GM12878 (cell line): Measurements from ENCODE around the gene ACVR1. TPM values are rescaled to one million over a fixed set of nuclear protein-coding genes. Genes with fewer than 3 reads are reported as not detected.

Source experiments
- ATAC-seq: fragments of 200-7000 bp; cut with Tn5 transposase; 3 replicates; pipeline ENCODE4 v1.9.1; 2020; ENCODE audit warnings: mild to moderate bottlenecking, moderate library complexity
- BruUV-seq: library from RNA; stranded (reverse); fragments of 400-500 nt; replicated peaks from 2 replicates; lab custom pipeline; 2021; lab: Mats Ljungman, UMichigan
- CTCF ChIA-PET: fragments of 300-600 bp; sonication (Branson Sonifier 250); formaldehyde crosslinking; extraction: SDS; loops from one replicate; lab custom pipeline; 2021; ENCODE audit warnings: inconsistent platforms; lab: Yijun Ruan, JAX
- POLR2A ChIA-PET: fragments of 350-600 bp; formaldehyde crosslinking; extraction: SDS; loops from one replicate; lab custom pipeline; 2021; ENCODE audit warnings: inconsistent platforms; lab: Charles Lee
- RAD21 ChIA-PET: fragments of 300-600 bp; sonication (Branson Sonifier 250); formaldehyde crosslinking; loops from one replicate; lab custom pipeline; 2023; ENCODE audit warnings: antibody characterized with exemption; ENCODE audit not compliant: unreplicated experiment; lab: Charles Lee
- SMC1A ChIA-PET: fragments of 300-600 bp; sonication (Branson Sonifier 250); formaldehyde crosslinking; loops from one replicate; lab custom pipeline; 2023; ENCODE audit not compliant: unreplicated experiment, uncharacterized antibody; lab: Charles Lee
- DNase-seq: peaks from one replicate; pipeline ENCODE4 v3.0.0-alpha.2; 2011; ENCODE audit warnings: low read depth, low spot score
- FAIRE-seq: peaks from 3 replicates; lab custom pipeline; 2011; peaks lifted over from hg19 to GRCh38; lab: Jason Lieb, UNC
- H2AFZ ChIP-seq: 2 replicates; pipeline ENCODE4 v1.6.0; 2011; ENCODE audit warnings: low read depth, low read length, control low read depth; ENCODE audit not compliant: control insufficient read depth
- H3K27ac ChIP-seq: 2 replicates; pipeline ENCODE4 v1.5.1; 2011; ENCODE audit warnings: control low read depth; ENCODE audit not compliant: control insufficient read depth, insufficient read depth
- H3K27me3 ChIP-seq, 2 experiments: replicated peaks in 1 of 2; 2 replicates each; pipeline versions ENCODE4 v1.6.0 to v1.6.1; 2011; ENCODE audit warnings: low read length in 1 of 2; ENCODE audit not compliant: control insufficient read depth in 2 of 2, insufficient read depth in 2 of 2
- H3K36me3 ChIP-seq, 2 experiments: 2 replicates each; pipeline ENCODE4 v1.5.1; 2011; ENCODE audit warnings: low read length in 1 of 2; ENCODE audit not compliant: control insufficient read depth in 2 of 2, insufficient read depth in 2 of 2
- H3K4me1 ChIP-seq: 2 replicates; pipeline ENCODE4 v1.6.1; 2011; ENCODE audit warnings: mild to moderate bottlenecking, low read length, moderate library complexity, mixed read lengths; ENCODE audit not compliant: control insufficient read depth, insufficient read depth
- H3K4me2 ChIP-seq: 2 replicates; pipeline ENCODE4 v1.6.0; 2011; ENCODE audit warnings: control low read depth; ENCODE audit not compliant: control insufficient read depth, insufficient read depth
- H3K4me3 ChIP-seq: fragments of 200-600 bp; sonication (generic); 2 replicates; pipeline ENCODE4 v1.5.1; 2016
- H3K79me2 ChIP-seq: 2 replicates; pipeline ENCODE4 v1.6.0; 2011; ENCODE audit warnings: low read length; ENCODE audit not compliant: control insufficient read depth, insufficient read depth
- H3K9ac ChIP-seq: 2 replicates; pipeline ENCODE4 v1.8.0; 2011; ENCODE audit warnings: low read length, control low read depth, mixed read lengths; ENCODE audit not compliant: control insufficient read depth, insufficient read depth
- H3K9me3 ChIP-seq: replicated peaks from 3 replicates; pipeline ENCODE4 v1.5.1; 2011; ENCODE audit warnings: mild to moderate bottlenecking, low read length; ENCODE audit not compliant: control insufficient read depth, insufficient read depth
- H4K20me1 ChIP-seq: 2 replicates; pipeline ENCODE4 v1.6.0; 2011; ENCODE audit not compliant: control insufficient read depth, insufficient read depth
- CUX1 ChIP-seq: IDR thresholded peaks from 2 replicates; pipeline ENCODE4 v1.6.1; 2012; ENCODE audit warnings: improper control_type of control experiment, low read depth, low read length; ENCODE audit not compliant: insufficient replicate concordance
- REST ChIP-seq: IDR thresholded peaks from 2 replicates; pipeline ENCODE4 v1.6.1; 2012; ENCODE audit warnings: mild to moderate bottlenecking, low read depth, low read length
- ZNF687 ChIP-seq: fragments of 450-650 bp; IDR thresholded peaks from 2 replicates; pipeline ENCODE4 v1.6.1; 2017; ENCODE audit warnings: mild to moderate bottlenecking, moderate library complexity
- WGBS: methylation state at CpG from one replicate; pipeline ENCODE4 v1.1.6; 2016; ENCODE audit warnings: low lambda C conversion rate; ENCODE audit not compliant: insufficient replicate concordance, insufficient coverage; ENCODE audit errors: missing lambda C conversion rate; 5-methylcytosine and 5-hydroxymethylcytosine counted together
- in situ Hi-C: fragments of 300-500 bp; cut with MboI; formaldehyde crosslinking; loops from 9 replicates; pipeline ENCODE4 v1.14.3; 2018; ENCODE audit warnings: mixed read lengths
- intact Hi-C: fragments of 100-400 bp; cut with micrococcal nuclease; formaldehyde crosslinking; loops from one replicate; pipeline ENCODE4 v1.14.2; 2022; ENCODE audit not compliant: unreplicated experiment
- polyA plus RNA-seq, 11 experiments: library from polyadenylated mRNA; depleted of rRNA in 4 of 11; unstranded in 6 of 11; stranded (reverse) in 5 of 11; fragments of >200 nt; fragmentation: Nextera tagmentation in 4 of 11; fragmentation: Illumina TruSeq in 1 of 11; extraction: Ambion mirVana in 4 of 11; extraction: Trizol in 1 of 11; gene quantifications; 1 replicate in 1 of 11; 2 replicates in 10 of 11; pipeline versions ENCODE4 v1.2.1 to v1.2.3, GENCODE V29; 2011 to 2016; ENCODE audit warnings: inconsistent platforms in 2 of 11, missing spikeins in 2 of 11, low read depth in 1 of 11
- total RNA-seq, 4 experiments: library from RNA; depleted of rRNA in 3 of 4; stranded (reverse); fragments of >200 nt in 3 of 4; fragmentation: Illumina TruSeq in 1 of 4; extraction: Trizol in 1 of 4; gene quantifications; 2 replicates each; pipeline versions ENCODE4 v1.2.1 to v1.2.3, GENCODE V29; 2013 to 2021

ACVR1 gene
- total and polyA plus RNA-seq, 10 of the 15 experiments (the other 5 are each of a cell fraction or from before 2014, with no cell fraction given): 0.06 to 0.24 (median 0.14) TPM; not detected in 4

GRCh38 chr2:157726946-157727345, 149.2 kb downstream of the ACVR1 start:
- FAIRE-seq: no peak
- Histone ChIP-seq H3K9me3 (peaks cover 3% of the 10 kb centered on the region; the same call in 2 of the 3 replicates), H3K9ac (no peak overlapping the region), H3K27me3 (no peaks in the 10 kb centered on the region), H3K79me2 (no peaks in the 10 kb centered on the region), H3K36me3 (no peaks in the 10 kb centered on the region), H3K4me1 (no peaks in the 10 kb centered on the region), H4K20me1 (no peaks in the 10 kb centered on the region), H3K27ac (no peak overlapping the region), H2AFZ (no peak overlapping the region), H3K4me3 (no peak overlapping the region), H3K4me2 (no peak overlapping the region)
- BruUV-seq: no TSS peak
- in situ Hi-C loops (no loop called here), intact Hi-C loops (no loop called here)
- no peak for TF ChIP-seq CUX1
- no peak for TF ChIP-seq ZNF687
- no peak for TF ChIP-seq REST
- SMC1A ChIA-PET: no interaction called here
- DNase-seq: no peak
- POLR2A ChIA-PET: no interaction called here
- WGBS: 65% methylated on average over 1 of the region's 1 CpG
- CTCF ChIA-PET: no interaction called here
- RAD21 ChIA-PET: no interaction called here
- ATAC-seq: no peak
